Measurements from ENCODE around the gene FRRS1. TPM values are rescaled to one million over a fixed set of nuclear protein-coding genes. Genes with fewer than 3 reads are reported as not detected.
A peak's percentile ranks its signal among the peaks of the same experiment; 100 is the strongest.

Gene FRRS1
- total RNA-seq, 6 donors from 2014 or later: 2.2 to 12.6 (median 9.3) TPM

- no peak for ATAC-seq (ENCODE audit: low FRiP score in 2 of 2)
- peaks cover 0 to 10% (median 7%) of the 10 kb centered on the region in 4 donors for H3K4me1 ChIP-seq
- H3K9me3 ChIP-seq: no peaks in the 10 kb centered on the region
- DNase-seq: no peak
- WGBS, 2 donors: 64 to 68% methylated on average over 4 of the region's 4 CpGs
- peak overlapping the region in 1 of 4 donors; percentile 27 for H3K27ac ChIP-seq
- TF ChIP-seq CTCF (IDR thresholded peaks at IDR 0.05) (no peak), POLR2A (IDR thresholded peaks at IDR 0.05) (no peak), EP300 (IDR thresholded peaks at IDR 0.05) (no peak), POLR2AphosphoS5 (IDR thresholded peaks at IDR 0.05) (no peak)
- H3K27me3 ChIP-seq: no peaks in the 10 kb centered on the region
- peaks cover 0 to 3% (median 0%) of the 10 kb centered on the region in 4 donors for H3K36me3 ChIP-seq
- no peak overlapping the region for H3K4me3 ChIP-seq
Observed at GRCh38 chr1:99682291-99682751, 84.1 kb downstream of the FRRS1 start.

- no peak for ATAC-seq (ENCODE audit: low FRiP score in 2 of 2)
- H3K36me3 ChIP-seq: peaks cover 0 to 3% (median 0%) of the 10 kb centered on the region in 4 donors
Observed at GRCh38 chr1:99681583-99681982, 84.9 kb downstream of the FRRS1 start.

GRCh38 chr1:99680270-99680669 lies 86.2 kb downstream of the FRRS1 start:
- peaks cover 0 to 3% (median 0%) of the 10 kb centered on the region in 4 donors for H3K36me3 ChIP-seq
- H3K27me3 ChIP-seq: no peaks in the 10 kb centered on the region
- 83 to 93% methylated on average over 1 of the region's 1 CpG for WGBS, 2 donors
- ATAC-seq (ENCODE audit: low FRiP score in 2 of 2) (no peak), DNase-seq (no peak)
- TF ChIP-seq POLR2AphosphoS5 (IDR thresholded peaks at IDR 0.05) (no peak), POLR2A (IDR thresholded peaks at IDR 0.05) (no peak), CTCF (IDR thresholded peaks at IDR 0.05) (no peak), EP300 (IDR thresholded peaks at IDR 0.05) (no peak)
- no peak overlapping the region for H3K27ac ChIP-seq
- H3K4me3 ChIP-seq: no peak overlapping the region
- H3K9me3 ChIP-seq: no peaks in the 10 kb centered on the region
- H3K4me1 ChIP-seq: peaks cover 0 to 3% (median under 1%) of the 10 kb centered on the region in 4 donors

More at GRCh38 chr1:99681583-99681982, 84.9 kb downstream of the FRRS1 start:
- H3K4me3 ChIP-seq: no peak overlapping the region
- H3K9me3 ChIP-seq: no peaks in the 10 kb centered on the region
- no peaks in the 10 kb centered on the region for H3K27me3 ChIP-seq
- WGBS, 2 donors: 60 to 67% methylated on average over 3 of the region's 3 CpGs
- DNase-seq: no peak
- H3K4me1 ChIP-seq: peaks cover 0 to 10% (median 7%) of the 10 kb centered on the region in 4 donors
- H3K27ac ChIP-seq: no peak overlapping the region
- TF ChIP-seq EP300 (IDR thresholded peaks at IDR 0.05): no peak
- no peak for TF ChIP-seq CTCF (IDR thresholded peaks at IDR 0.05)
- no peak for TF ChIP-seq POLR2A (IDR thresholded peaks at IDR 0.05)
- no peak for TF ChIP-seq POLR2AphosphoS5 (IDR thresholded peaks at IDR 0.05)

GRCh38 chr1:99677416-99677815 lies 89.0 kb downstream of the FRRS1 start:
- Histone ChIP-seq H3K27ac (no peak overlapping the region), H3K4me1 (peaks cover 0 to 8% (median 0%) of the 10 kb centered on the region in 4 donors), H3K9me3 (no peaks in the 10 kb centered on the region), H3K36me3 (peaks cover 0 to 3% (median 0%) of the 10 kb centered on the region in 4 donors), H3K4me3 (no peak overlapping the region), H3K27me3 (no peaks in the 10 kb centered on the region)
- DNase-seq: no peak
- TF ChIP-seq EP300 (IDR thresholded peaks at IDR 0.05) (no peak), POLR2AphosphoS5 (IDR thresholded peaks at IDR 0.05) (no peak), POLR2A (IDR thresholded peaks at IDR 0.05) (no peak), CTCF (IDR thresholded peaks at IDR 0.05) (no peak)
- no peak for ATAC-seq (ENCODE audit: low FRiP score in 2 of 2)
- 88 to 89% methylated on average over 2 of the region's 2 CpGs for WGBS, 2 donors

GRCh38 chr1:99676876-99677275 lies 89.6 kb downstream of the FRRS1 start:
- Histone ChIP-seq H3K36me3 (peaks cover 0 to 6% (median 0%) of the 10 kb centered on the region in 4 donors), H3K4me1 (peaks cover 0 to 11% (median 1%) of the 10 kb centered on the region in 4 donors), H3K27ac (no peak overlapping the region), H3K27me3 (no peaks in the 10 kb centered on the region), H3K9me3 (no peaks in the 10 kb centered on the region), H3K4me3 (no peak overlapping the region)
- no peak for TF ChIP-seq EP300 (IDR thresholded peaks at IDR 0.05)
- no peak for TF ChIP-seq POLR2A (IDR thresholded peaks at IDR 0.05)
- TF ChIP-seq POLR2AphosphoS5 (IDR thresholded peaks at IDR 0.05): no peak
- no peak for TF ChIP-seq CTCF (IDR thresholded peaks at IDR 0.05)
- DNase-seq: no peak
- ATAC-seq (ENCODE audit: low FRiP score in 2 of 2): no peak
